Left ventricle myocardium inferior (tissue), 1 donor: Measurements from ENCODE around the gene SIGLEC15. TPM values are rescaled to one million over a fixed set of nuclear protein-coding genes. Genes with fewer than 3 reads are reported as not detected.

Experiments
- DNase-seq: peaks from one replicate; pipeline ENCODE4 v3.0.0-alpha.2; 2020
- H3K27ac ChIP-seq: fragments of 200-600 bp; replicated peaks from 2 replicates; pipeline ENCODE4 v1.8.0; 2021
- H3K27me3 ChIP-seq: fragments of 200-600 bp; 2 replicates; pipeline ENCODE4 v1.8.0; 2021; ENCODE audit warnings: low read depth
- H3K36me3 ChIP-seq: fragments of 200-600 bp; 2 replicates; pipeline ENCODE4 v1.8.0; 2021
- H3K4me1 ChIP-seq: fragments of 200-600 bp; 2 replicates; pipeline ENCODE4 v1.8.0; 2021
- H3K4me3 ChIP-seq: fragments of 200-600 bp; 2 replicates; pipeline ENCODE4 v1.8.0; 2021; ENCODE audit warnings: mild to moderate bottlenecking, moderate library complexity
- H3K9me3 ChIP-seq: fragments of 200-600 bp; replicated peaks from 2 replicates; pipeline ENCODE4 v1.8.0; 2021
- CTCF ChIP-seq: fragments of 200-600 bp; IDR thresholded peaks from 2 replicates; pipeline ENCODE4 v1.8.0; 2021; ENCODE audit warnings: antibody characterized with exemption, mild to moderate bottlenecking, borderline replicate concordance
- intact Hi-C: fragments of 100-400 bp; cut with micrococcal nuclease; formaldehyde crosslinking; loops from one replicate; pipeline ENCODE4 v1.11.0; 2022
- total RNA-seq: library from RNA; stranded (reverse); fragmentation: NEBNext Ultra II Directional; extraction: Animal tissue kit (Norgen Biotek cat#: 25700); gene quantifications from one replicate; pipeline ENCODE4 v1.2.1, GENCODE V29; 2021
- donor health status: DM: no; HTN: yes; CAD: no; lungs with severe emphysema.

SIGLEC15 gene
- total RNA-seq, 1 donor from 2014 or later, result 0.19 TPM

GRCh38 chr18:45792506-45793263, 32.8 kb upstream of the SIGLEC15 start:
- H3K36me3 ChIP-seq, result no peaks in the 10 kb centered on the region
- H3K27ac ChIP-seq, result no peak overlapping the region
- H3K9me3 ChIP-seq, result peaks cover 17% of the 10 kb centered on the region
- H3K27me3 ChIP-seq, result no peaks in the 10 kb centered on the region
- H3K4me3 ChIP-seq, result no peak overlapping the region
- intact Hi-C loops, result no loop called here
- H3K4me1 ChIP-seq, result no peaks in the 10 kb centered on the region
- no peak for TF ChIP-seq CTCF
- DNase-seq, result no peak

- peaks cover 17% of the 10 kb centered on the region for H3K9me3 ChIP-seq
- no peak overlapping the region for H3K4me3 ChIP-seq
- DNase-seq, result no peak
- H3K36me3 ChIP-seq, result no peaks in the 10 kb centered on the region
- H3K27me3 ChIP-seq, result no peaks in the 10 kb centered on the region
- TF ChIP-seq CTCF, result no peak
- no peaks in the 10 kb centered on the region for H3K4me1 ChIP-seq
- no peak overlapping the region for H3K27ac ChIP-seq
- intact Hi-C loops, result no loop called here
Observed at GRCh38 chr18:45793264-45793965, 32.1 kb upstream of the SIGLEC15 start.

GRCh38 chr18:45801416-45802004, 24.0 kb upstream of the SIGLEC15 start:
- no peaks in the 10 kb centered on the region for H3K27me3 ChIP-seq
- peaks cover 39% of the 10 kb centered on the region for H3K9me3 ChIP-seq
- no peak for TF ChIP-seq CTCF
- H3K4me3 ChIP-seq, result no peak overlapping the region
- H3K36me3 ChIP-seq, result no peaks in the 10 kb centered on the region
- no peak overlapping the region for H3K27ac ChIP-seq
- intact Hi-C loops, result no loop called here
- DNase-seq, result no peak
- no peaks in the 10 kb centered on the region for H3K4me1 ChIP-seq

- H3K36me3 ChIP-seq, result no peaks in the 10 kb centered on the region
- H3K9me3 ChIP-seq, result peaks cover 39% of the 10 kb centered on the region
- no peak for DNase-seq
- TF ChIP-seq CTCF, result no peak
- H3K27ac ChIP-seq, result no peak overlapping the region
- no peaks in the 10 kb centered on the region for H3K27me3 ChIP-seq
- H3K4me1 ChIP-seq, result no peaks in the 10 kb centered on the region
- intact Hi-C loops, result no loop called here
- H3K4me3 ChIP-seq, result no peak overlapping the region
Observed at GRCh38 chr18:45802814-45803492, 22.5 kb upstream of the SIGLEC15 start.

GRCh38 chr18:45805551-45805950, 19.9 kb upstream of the SIGLEC15 start:
- Histone ChIP-seq H3K4me1 (no peaks in the 10 kb centered on the region), H3K36me3 (no peaks in the 10 kb centered on the region), H3K4me3 (no peak overlapping the region), H3K27ac (no peak overlapping the region), H3K27me3 (no peaks in the 10 kb centered on the region), H3K9me3 (peaks cover 34% of the 10 kb centered on the region)
- TF ChIP-seq CTCF, result no peak
- no peak for DNase-seq
- intact Hi-C loops, result no loop called here
